SHP77 (cell line): ENCODE results near the gene MSRB2.
A peak's percentile ranks its signal among the peaks of the same experiment; 100 is the strongest.

Source experiments
- DNase-seq, 2 experiments: peaks; one replicate each; lab custom pipeline; 2025; lab: John Stamatoyannopoulos, UW

MSRB2 gene

DNA sequence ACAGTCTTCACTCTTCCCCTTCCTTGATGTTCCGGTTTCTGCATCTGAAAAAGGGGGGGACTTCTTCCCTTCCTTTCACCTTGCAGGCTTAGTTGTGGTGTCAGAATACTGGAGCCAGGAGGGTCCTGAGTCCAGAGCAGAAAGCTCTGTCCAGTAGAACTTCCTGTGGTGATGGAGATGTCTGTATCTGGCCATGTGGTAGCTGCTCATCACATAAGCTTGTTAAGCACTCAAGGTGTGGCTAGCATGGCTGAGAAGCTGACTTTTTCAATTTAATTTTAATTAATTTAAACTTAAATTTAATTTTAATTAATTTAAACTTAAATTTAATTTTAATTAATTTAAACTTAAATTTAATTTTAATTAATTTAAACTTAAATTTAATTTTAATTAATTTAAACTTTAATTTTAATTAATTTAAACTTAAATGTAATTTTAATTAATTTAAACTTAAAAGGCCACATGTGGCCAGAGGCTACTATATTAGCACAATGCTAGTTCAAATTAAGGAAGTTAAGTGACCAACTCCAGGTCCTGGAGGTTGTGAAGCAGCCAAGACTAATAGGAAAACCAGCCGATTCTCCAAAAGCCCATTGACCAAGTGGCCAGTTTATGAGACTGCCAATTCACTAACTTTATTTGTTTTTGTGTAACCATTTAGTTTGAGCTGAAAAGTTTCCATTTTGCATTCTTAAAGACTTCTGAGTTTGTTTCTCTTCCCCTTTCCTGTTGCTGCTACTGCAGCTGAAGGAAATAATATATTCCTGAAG is 16.3 kb downstream of the MSRB2 start:
- no peak for DNase-seq

DNA sequence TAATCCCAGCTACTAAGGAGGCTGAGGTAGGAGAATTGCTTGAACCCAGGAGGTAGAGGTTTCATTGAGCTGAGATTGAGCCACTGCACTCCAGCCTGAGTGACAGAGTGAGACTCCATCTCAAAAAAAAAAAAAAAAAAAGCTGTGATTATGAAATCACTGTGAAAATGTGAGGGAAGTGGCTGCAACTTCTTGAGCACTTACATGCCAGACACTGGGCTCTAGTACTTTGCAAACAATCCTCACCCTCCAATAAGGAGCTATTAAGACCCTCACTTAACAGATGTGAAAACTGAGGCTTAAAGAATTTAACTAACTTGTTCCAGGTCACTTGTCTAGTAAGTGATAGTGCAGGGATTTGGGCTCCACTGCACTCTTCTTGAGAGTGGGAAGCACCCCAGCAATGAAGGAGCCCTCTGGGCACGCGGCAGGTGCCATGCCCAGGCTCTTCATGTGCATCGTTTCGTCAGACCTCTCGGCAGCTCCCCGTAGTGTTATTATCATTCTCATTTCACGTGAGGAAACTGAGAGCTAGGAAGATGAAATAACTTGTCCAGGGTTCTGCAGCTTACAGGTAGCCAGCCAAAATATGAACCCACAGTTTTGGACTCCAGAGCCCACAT is 19.0 kb downstream of the MSRB2 start:
- DNase-seq: no peak

DNA sequence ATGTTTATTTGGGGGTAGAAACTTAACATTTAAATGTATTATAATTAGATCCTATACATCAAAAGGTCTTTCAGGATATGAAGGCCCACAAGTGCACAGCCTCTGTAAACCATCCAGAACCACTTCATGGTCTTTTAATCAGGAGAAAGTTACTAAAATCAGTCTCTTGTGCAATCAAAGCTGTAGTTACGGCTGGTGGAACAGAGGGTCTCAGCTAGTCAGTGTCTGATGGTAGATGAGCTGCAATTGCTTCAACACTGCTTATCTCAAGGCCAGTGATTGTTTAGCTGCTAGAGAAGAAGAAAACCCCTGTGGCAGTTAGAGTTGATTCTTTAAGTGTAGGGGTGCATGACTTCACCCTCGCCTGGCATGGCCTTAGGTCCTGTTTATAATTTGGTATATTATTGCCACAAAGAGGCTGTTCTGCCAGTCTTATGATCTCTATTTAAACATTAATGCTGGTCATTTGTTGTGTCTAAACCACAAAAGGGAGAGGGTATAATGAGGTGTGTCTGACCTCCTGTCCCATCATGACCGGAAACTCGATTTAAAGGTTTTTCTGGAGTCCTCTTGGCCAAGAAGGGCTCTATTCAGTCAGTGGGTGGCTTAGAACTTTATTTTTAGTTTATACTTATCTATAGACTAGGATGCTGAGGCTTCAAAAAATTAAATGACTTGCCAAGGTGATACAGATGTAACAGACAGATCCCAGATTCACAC is 21.3 kb downstream of the MSRB2 start:
- DNase-seq: no peak

DNA sequence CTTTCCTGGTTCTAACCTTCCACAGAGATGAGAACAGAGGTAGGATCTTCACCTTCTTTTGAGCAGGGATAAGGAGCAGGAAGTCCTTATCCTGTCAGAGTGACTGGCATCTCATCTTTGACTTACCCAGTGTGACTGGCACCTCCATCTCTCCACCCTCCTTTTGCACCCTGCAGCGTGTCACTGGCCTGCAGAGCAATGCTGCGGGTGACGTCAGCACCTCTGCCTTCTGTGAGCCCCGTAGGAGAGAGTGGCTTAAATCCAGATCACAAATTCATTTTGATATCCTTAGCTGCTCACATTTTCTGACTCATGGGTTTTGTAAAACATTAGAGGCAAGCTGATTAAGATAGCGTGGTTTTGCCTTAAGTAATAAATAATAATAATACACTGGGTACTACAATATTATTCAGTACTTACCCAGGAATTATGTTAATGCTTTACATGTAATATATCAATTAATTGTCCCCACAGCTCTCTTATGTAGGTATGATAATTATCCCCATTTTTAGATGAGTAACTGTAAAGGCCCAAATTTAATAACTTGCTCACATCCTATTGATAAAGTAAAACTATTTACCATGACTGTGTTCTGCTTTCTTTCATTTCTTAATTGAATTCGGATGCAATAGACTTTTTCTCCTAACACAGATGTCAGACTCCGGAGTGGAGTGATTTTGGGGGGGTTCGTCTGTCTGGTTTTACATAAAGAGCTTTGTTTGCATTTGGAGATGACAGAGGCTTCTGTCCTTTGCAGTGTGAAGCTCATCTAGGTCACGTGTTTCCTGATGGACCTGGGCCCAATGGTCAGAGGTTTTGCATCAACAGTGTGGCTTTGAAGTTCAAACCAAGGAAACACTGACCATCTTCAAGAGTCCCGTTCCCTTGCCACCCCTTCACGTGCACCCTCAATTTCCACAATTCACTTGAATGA is 24.9 kb downstream of the MSRB2 start:
- DNase-seq: no peak

DNA sequence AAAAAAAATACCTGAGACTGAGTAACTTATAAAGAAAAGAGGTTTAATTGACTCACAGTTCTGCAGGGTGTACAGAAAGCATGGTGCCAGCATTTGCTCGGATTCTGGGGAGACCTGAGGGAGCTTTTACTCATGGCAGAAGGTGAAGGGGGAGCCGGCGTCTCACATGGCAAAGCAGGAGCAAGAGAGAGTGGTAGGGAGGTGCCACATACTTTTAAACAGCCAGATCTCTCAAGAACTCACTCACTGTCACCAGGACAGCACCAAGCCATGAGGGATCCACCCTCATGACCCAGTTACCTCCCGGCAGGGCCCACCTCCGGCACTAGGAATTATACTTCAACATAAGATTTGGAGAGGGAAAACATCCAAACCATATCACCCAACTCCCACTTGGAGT is 25.8 kb downstream of the MSRB2 start:
- no peak for DNase-seq

DNA sequence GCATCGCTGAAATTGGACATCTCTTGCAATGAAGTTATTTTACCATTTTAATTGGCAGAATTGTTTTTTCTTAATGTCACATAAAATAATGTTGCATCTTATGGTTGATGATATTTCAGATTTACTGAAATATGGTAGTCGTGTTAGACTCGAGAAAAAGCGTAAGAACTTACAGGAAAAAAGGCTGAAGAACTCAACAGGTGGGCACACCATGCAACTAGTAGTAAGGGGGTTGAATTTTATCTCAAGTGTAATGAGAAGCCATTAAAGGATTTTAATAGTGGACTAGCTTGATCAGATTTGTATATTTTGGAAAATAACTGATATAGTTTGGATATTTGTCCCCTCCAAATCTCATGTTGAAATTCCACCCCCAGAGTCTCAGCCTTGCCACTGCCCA is 41.1 kb downstream of the MSRB2 start:
- no peak for DNase-seq

DNA sequence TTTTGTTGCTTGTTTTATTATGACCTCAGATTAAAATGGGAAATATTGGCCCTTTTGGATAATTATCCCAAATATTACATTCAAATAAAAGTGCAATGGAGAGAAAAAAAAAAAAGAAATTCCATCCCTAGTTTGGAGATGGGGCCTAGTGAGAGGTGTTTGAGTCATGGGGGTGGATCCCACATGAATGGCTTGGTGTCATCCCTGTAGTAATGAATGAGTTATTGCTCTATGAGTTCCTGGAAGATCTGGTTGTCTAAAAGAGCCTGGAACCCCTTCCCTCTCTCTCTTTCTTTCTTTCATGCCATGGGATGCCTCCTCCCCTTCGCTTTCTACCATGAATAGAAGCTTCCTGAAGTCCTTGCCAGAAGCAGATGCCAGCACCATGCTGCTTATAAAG is 44.3 kb downstream of the MSRB2 start:
- no peak for DNase-seq

DNA sequence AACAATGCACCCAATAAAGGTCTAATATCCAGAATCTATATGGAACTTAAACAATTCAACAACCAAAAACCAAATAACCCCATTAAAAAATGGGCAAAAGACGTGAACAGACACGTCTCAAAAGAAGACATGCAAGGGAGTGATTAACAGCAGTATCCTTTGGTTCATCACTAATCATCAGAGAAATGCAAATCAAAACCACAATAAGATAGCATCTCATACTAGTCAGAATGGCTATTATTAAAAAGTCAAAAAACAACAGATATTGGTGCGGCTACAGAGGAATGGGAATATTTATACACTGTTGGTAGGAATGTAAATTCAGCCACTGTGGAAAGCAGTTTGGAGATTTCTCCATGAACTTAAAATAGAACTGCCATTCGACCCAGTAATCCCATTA is 46.6 kb downstream of the MSRB2 start:
- no peak for DNase-seq

DNA sequence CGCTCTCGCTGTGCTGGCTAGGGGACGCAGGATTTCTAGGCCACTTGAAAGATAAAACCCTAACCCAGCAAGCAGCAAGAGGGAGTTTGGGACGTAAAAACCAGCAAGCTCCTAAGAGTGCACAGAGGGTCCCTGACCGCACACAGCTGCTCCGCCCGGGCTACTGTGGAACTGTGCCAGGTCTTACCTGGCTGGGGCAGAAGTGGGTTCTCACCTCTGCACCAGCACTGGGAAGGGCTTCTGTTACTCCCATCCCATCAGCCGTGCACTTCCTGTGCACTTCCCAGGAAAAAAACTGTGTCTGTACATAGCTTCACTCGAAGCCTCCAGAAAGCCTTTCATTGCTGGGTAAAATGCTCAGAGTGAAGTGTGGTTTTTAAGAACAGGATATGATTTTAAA is 50.9 kb downstream of the MSRB2 start:
- DNase-seq: no peak

DNA sequence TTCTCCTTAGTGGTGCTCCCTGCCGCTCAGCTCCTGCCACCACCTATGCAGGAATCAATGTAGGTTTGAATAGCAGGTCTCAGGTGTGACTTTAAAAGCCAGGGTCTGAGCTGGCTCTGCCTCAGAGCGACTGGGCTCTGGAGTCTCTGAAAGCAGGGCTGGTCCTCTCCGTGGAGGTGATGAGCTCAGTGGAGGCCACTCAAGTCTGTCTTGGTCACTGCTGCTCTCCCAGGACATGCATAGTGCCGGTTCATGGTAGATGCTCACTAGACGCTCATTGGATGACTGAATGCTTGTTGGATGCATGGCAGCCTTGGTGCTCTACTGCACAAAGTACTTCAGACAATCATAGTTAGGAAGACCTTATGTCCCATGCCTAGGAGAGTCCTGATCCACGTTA is 51.7 kb downstream of the MSRB2 start:
- no peak for DNase-seq

DNA sequence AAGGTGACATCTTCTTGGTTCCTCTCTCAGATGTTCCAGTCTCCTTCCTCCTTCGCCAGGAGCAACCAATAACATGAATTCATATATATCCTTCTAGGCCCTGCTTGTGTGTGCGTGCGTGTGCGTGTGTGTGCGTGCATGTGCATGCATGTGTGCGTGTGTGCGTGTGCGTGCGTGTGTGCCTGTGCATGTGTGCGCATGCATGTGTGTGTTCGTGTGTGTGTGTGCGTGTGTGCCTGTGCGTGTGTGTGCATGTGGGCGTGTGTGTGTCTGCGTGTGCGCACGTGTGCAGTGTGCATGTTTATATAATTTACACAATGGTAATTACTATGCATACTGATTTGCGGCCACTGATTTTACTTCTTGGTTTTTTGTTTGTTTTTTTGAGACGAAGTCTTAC is 52.8 kb downstream of the MSRB2 start:
- DNase-seq: no peak

DNA sequence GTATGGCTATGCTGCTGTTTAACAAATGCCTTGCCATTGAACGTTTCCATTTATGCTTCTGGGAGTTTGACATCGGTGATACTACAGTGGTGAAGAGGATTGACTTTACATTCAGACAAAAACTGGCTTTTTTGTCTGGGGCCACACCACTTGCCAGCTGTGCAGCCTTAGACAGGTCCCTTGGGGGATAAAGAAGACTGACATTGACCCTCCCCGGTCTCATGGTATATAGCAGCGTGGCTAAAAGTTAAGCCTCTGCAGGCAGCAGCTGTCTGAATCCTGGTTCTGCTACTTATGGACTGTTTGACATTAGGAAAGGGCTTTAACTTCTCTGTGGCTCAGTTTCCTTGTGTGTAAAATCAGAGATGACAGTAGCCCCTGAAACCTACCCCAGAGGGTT is 54.7 kb downstream of the MSRB2 start:
- no peak for DNase-seq

DNA sequence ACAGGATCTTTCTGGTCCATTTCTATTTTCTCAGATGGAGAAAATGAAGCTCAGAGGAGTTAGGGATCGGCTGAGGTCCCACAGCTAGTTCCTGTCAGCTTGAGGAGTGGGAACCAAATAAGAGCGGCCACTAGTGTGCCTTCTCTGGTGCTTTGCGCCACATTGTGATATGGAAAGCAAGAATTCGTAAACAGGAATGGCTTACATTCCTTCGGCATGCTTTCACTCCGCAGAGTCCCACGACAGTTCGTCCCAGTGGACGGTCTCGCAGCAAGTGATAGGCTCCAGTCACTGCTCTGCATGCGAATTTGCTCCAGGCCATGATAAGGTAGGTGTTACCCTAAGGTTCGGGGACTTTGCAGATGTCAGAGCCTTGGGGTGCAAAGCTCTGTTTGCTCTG is 55.2 kb downstream of the MSRB2 start:
- DNase-seq: no peak

DNA sequence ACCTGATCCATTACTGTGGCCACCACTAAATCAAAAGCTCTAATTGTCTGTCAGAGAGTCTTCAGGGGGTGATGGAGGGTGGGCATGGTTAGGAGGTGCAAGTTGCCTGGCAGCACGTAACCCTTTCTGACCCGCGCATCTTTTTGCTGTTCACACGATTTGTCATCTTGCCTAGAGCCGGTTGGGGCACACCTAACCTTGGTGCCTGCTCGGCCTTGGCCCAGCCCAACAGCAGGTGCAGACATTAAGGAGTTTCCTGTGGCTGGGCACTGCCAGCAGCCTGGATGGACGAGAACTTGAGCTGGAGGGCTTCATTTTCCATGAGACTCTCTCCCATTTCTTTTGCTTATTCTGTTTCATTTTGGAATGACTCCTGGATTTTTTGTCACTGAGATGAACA is 55.7 kb downstream of the MSRB2 start:
- DNase-seq: no peak

DNA sequence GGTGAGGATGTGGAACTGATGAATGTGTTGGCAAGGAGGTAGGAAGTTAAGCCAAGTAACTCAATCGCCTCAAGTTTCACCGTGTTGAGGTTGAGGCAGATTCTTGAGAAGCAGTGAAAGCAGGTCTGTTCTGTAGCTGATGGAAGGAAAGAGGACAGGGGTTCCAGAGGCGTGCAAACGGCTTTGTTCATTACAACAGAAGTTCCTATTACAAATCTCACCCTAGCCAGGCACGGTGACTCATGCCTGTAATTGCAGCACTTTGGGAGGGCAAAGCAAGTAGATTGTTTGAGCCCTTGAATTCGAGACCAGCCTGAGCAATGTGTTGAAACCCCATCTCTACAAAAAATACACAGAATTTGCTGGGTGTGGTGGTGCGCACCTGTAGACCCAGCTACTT is 59.8 kb downstream of the MSRB2 start:
- no peak for DNase-seq

DNA sequence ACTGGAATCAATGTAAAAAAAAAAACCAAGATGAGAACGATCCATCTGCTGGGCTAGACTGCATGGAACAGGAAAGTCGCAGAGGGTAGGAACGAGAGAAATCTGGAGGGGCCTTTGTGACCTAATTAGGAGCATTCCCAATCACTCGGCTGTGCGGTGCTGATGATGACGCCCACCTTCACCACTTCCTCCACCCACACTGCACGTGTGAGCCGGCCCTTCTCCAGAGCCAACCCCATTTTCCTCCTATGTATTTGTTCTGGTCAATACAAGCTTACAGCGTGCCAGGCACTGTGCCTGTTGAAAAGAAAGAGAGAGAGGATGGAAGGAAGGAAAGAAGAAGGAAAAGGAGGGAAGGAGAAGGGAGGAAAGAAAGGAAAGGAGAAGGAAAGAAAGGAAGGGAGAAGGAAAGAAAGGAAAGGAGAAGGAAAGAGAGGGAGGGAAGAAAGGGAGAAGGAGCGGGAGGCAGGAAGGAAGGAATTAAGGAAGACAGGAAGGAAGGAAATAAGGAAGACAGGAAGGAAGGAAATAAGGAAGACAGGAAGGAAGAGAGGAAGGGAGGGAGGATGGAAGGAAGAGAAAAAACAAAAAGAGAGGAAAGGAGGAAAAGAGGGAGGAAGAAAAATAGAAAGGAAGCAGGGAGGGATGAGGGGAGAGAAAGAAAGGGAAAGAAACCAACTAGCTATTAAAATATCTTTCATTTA is 61.2 kb downstream of the MSRB2 start:
- no peak for DNase-seq

DNA sequence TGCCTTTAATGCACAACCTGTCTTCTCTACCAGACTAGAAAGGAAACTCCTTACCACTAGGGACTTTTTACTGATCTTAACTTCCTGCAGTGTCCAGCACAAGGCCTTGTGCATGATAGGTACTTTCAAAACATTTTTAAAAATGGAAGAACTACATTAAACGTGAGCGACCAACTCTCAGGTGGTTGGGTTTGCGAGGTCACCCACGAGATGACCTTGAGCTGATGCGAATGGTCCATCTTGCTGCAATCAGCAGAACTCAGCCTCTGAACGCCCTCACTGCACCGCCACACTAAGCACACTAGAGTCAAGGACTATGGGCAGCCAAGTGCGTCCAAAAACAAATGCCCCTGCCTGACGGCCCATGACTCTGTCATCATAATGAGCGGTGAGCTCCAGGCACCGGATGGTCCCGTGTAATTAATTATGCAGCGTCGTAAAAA is 61.9 kb downstream of the MSRB2 start:
- DNase-seq: no peak

DNA sequence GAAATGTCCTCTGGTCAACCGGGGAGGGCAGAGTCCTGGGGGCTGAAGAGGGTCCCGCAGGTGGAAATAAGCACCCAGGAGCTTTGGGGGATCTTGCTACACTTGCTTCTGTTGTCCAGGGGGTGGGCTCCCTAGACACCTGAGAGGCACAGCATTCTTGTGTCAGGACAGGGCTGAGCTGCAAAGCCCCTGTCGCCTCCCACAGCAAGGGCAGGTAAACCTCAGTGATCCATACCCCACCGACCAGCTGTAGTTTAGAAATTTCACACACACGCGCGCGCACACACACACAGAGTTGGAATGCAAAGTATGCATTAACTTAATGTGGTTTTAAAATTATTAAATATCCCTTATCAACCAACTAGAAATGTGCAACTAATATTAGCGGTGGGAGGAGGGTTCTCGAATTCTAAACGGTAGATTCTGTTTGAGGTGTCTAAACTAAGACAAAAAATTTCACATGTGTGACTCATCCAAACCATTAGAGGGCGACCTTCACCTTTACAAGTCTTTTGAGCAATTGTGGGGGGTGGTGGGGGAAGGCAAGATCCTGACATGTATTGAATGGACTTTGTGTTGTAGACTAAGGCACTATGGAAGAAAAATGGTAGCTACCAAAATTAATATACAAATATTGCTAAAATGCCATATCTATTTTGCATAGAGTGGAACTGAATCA is 62.5 kb downstream of the MSRB2 start:
- DNase-seq: peak; percentile 70 to 77

DNA sequence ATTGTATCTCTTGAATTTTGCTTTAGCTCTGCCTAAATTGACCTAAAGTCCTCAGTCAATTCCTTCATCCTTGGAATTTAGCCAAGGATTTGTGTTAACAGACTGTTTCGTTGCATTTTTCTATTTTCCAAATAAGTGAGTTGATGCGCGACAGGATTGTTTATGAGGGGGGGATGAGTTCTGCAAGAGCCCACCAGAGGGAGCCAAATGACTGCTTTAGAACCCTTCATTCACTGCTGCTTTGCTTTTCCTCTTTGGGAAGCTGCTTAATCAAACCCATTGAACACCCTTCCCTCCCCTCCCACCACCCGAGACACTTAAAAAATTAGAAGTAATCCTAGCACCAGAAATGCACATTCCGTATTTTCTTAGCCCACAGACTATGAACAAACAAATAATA is 63.0 kb downstream of the MSRB2 start:
- DNase-seq: peak; percentile 42 to 70

DNA sequence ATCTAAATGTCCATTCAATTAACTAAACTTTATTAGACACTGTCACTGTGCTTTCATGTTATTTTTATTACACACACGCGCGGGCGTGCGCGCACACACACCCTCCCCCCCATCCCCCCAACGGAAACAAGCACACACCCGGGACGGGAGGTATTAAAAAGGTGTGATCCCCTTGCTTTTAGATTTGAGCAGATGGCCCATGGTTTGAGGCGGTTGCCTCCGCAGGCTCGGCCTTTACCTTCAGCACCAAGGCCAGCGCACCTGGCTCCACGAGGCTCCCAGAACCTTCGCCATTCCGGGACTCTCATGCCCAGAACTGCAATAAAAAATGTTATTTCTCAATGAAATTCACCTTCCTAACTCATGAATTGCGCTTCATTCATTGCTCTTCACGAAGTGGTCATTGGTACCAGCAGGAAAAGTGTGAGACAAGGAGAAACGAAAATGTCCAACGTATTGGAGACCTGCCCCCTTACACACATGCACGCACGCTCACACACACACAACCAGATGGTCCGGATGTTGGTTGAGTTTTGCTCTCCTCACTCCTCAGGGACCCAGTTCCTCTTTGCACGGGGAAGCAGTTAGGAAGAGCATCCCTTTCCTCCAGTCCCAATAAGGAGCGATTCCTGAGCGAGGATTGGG is 76.0 kb downstream of the MSRB2 start:
- DNase-seq: no peak
